Right atrium auricular region (tissue), 2 donors: Measurements from ENCODE around the gene ARHGAP25. TPM values are rescaled to one million over a fixed set of nuclear protein-coding genes. Genes with fewer than 3 reads are reported as not detected.

Experiments used
- DNase-seq: peaks from one replicate; pipeline ENCODE4 v3.0.0-alpha.2; 2019; ENCODE audit warnings: low spot score
- H3K27ac ChIP-seq, 2 donors: fragments of 200-600 bp; sonication (generic); 1 replicate in 1 of 2; 2 replicates in 1 of 2; pipeline ENCODE4 v1.5.1; 2016 to 2019
- H3K27me3 ChIP-seq, 2 donors: fragments of 200-600 bp; sonication (generic); one replicate each; pipeline versions ENCODE4 v1.5.1 to v1.6.0; 2017 to 2019
- H3K36me3 ChIP-seq: fragments of 200-600 bp; sonication (generic); one replicate; pipeline ENCODE4 v1.5.1; 2016
- H3K4me1 ChIP-seq, 2 donors: fragments of 200-600 bp; sonication (generic); one replicate each; pipeline versions ENCODE4 v1.5.1 to v1.6.0; 2017 to 2019
- H3K4me3 ChIP-seq, 2 donors: fragments of 200-600 bp; sonication (generic); 1 replicate in 1 of 2; 2 replicates in 1 of 2; pipeline ENCODE4 v1.5.1; 2017 to 2019; ENCODE audit warnings: mild to moderate bottlenecking in 1 of 2, moderate library complexity in 1 of 2
- H3K9me3 ChIP-seq, 2 donors: fragments of 200-600 bp; sonication (generic); one replicate each; pipeline ENCODE4 v1.5.1; 2019
- CTCF ChIP-seq, 2 donors: fragments of 200-600 bp; sonication (generic); IDR thresholded peaks; one replicate each; pipeline ENCODE4 v1.5.1; 2019; ENCODE audit warnings: antibody characterized with exemption in 2 of 2
- total RNA-seq, 2 donors: library from RNA; depleted of rRNA; stranded (reverse); fragments of >200 nt; gene quantifications; one replicate each; pipeline ENCODE4 v1.1.0, GENCODE V29; 2016

Gene ARHGAP25
- total RNA-seq, 2 donors from 2014 or later, result 4.2 to 12.8 TPM

- Histone ChIP-seq H3K27ac (peak overlapping the region in 1 of 2 donors; percentile 34), H3K27me3 (no peaks in the 10 kb centered on the region), H3K4me1 (no peaks in the 10 kb centered on the region), H3K9me3 (no peaks in the 10 kb centered on the region), H3K4me3 (no peak overlapping the region), H3K36me3 (peaks cover 7% of the 10 kb centered on the region)
- no peak for DNase-seq
- TF ChIP-seq CTCF (IDR thresholded peaks at IDR 0.05), result no peak
These were observed 50.3 kb downstream of the ARHGAP25 start for GRCh38 chr2:68784915-68785314.

- Histone ChIP-seq H3K36me3 (peaks cover 7% of the 10 kb centered on the region), H3K9me3 (no peaks in the 10 kb centered on the region), H3K27me3 (no peaks in the 10 kb centered on the region), H3K4me1 (no peaks in the 10 kb centered on the region), H3K27ac (no peak overlapping the region), H3K4me3 (no peak overlapping the region)
- no peak for DNase-seq
- TF ChIP-seq CTCF (IDR thresholded peaks at IDR 0.05), result no peak
These were observed 52.7 kb downstream of the ARHGAP25 start for GRCh38 chr2:68787356-68787755.

- no peaks in the 10 kb centered on the region for H3K27me3 ChIP-seq
- H3K4me1 ChIP-seq, result no peaks in the 10 kb centered on the region
- no peaks in the 10 kb centered on the region for H3K9me3 ChIP-seq
- H3K36me3 ChIP-seq, result peaks cover 7% of the 10 kb centered on the region
- H3K27ac ChIP-seq, result no peak overlapping the region
- H3K4me3 ChIP-seq, result no peak overlapping the region
- no peak for TF ChIP-seq CTCF (IDR thresholded peaks at IDR 0.05)
- DNase-seq, result no peak
These were observed 55.0 kb downstream of the ARHGAP25 start for GRCh38 chr2:68789603-68790002.

- H3K9me3 ChIP-seq, result no peaks in the 10 kb centered on the region
- no peaks in the 10 kb centered on the region for H3K27me3 ChIP-seq
- peaks cover 7% of the 10 kb centered on the region for H3K36me3 ChIP-seq
- H3K4me3 ChIP-seq, result no peak overlapping the region
- H3K27ac ChIP-seq, result no peak overlapping the region
- no peak for DNase-seq
- H3K4me1 ChIP-seq, result no peaks in the 10 kb centered on the region
- TF ChIP-seq CTCF (IDR thresholded peaks at IDR 0.05), result no peak
These were observed 56.0 kb downstream of the ARHGAP25 start for GRCh38 chr2:68790600-68790999.

GRCh38 chr2:68791914-68792313 lies 57.3 kb downstream of the ARHGAP25 start:
- Histone ChIP-seq H3K9me3 (no peaks in the 10 kb centered on the region), H3K27me3 (no peaks in the 10 kb centered on the region), H3K4me1 (no peaks in the 10 kb centered on the region), H3K27ac (no peak overlapping the region), H3K36me3 (peaks cover 7% of the 10 kb centered on the region), H3K4me3 (no peak overlapping the region)
- DNase-seq, result no peak
- TF ChIP-seq CTCF (IDR thresholded peaks at IDR 0.05), result no peak

GRCh38 chr2:68792751-68793150 lies 58.1 kb downstream of the ARHGAP25 start:
- Histone ChIP-seq H3K36me3 (peaks cover 3% of the 10 kb centered on the region), H3K27ac (no peak overlapping the region), H3K9me3 (no peaks in the 10 kb centered on the region), H3K27me3 (no peaks in the 10 kb centered on the region), H3K4me1 (peaks cover 0 to 3% of the 10 kb centered on the region in 2 donors), H3K4me3 (no peak overlapping the region)
- no peak for TF ChIP-seq CTCF (IDR thresholded peaks at IDR 0.05)
- no peak for DNase-seq
